ENCODE data around the gene BBOX1.

GRCh38 chr11:27060816-27061460, 20.3 kb downstream of the BBOX1 start:
- TF ChIP-seq POLR2A (IDR thresholded peaks at IDR 0.05) = no peak
- no peak for TF ChIP-seq CTCF (IDR thresholded peaks at IDR 0.05)
